ENCODE data around the gene CHDH.

Gene CHDH

DNA sequence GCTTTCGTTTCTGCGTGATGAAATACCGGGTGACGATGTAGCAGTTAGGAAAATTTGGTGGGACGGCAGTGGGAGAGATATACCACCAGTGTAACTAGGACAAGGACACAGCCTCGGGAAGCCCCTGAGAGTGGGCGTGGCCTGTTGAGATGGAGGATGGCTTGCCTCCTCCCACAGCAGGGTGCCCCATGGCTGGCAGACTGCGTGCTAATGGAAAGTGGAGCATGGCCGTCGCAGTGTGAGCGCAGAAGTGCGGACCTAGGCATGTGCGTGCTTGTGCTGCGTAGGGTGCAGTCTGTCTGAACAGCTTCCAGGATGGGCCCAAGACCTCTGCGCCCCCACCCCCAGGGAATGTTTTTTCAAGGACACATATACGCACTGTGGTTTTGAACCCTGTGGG lies 56.8 kb downstream of the CHDH start:
- no peak for DNase-seq (ENCODE audit: low spot score)

DNA sequence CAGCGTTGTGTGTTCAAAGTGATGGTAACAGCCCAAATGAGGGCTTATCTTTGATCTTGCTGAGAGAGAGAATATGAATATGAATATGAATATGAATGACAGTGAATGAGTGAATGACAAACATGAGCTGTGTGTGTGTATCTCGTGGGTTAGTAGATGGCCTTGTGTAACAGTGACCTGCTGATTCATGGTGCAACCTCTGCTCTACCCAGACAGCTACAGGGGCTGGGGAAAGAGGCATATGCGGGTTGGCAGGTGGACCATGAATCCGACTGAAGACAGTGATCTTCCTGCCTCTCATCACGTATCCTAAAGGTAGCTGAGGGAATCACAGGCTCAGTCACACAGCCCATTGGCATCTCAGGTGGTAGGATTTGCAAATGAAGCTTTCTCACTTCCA lies 58.2 kb downstream of the CHDH start:
- no peak for DNase-seq (ENCODE audit: low spot score)

DNA sequence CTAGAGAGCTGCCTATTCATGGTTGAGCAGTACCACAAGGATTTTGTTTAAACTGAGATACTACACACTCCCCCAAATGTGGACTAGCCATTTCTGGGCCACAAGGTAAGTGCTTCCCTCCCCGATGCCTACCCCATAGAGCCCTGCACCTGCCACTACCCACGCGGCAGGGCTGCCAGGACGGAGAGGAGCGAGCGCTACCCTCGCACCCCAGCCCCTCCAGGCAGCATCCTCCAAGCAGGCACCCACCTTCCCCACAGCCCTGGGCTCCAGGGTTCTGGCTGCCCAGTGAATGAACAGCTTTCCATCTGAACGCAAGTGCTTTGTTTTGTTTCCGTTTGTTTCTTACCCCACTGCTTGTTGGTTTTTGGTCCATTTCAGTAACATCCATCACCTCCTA lies 59.2 kb downstream of the CHDH start:
- no peak for DNase-seq (ENCODE audit: low spot score)

DNA sequence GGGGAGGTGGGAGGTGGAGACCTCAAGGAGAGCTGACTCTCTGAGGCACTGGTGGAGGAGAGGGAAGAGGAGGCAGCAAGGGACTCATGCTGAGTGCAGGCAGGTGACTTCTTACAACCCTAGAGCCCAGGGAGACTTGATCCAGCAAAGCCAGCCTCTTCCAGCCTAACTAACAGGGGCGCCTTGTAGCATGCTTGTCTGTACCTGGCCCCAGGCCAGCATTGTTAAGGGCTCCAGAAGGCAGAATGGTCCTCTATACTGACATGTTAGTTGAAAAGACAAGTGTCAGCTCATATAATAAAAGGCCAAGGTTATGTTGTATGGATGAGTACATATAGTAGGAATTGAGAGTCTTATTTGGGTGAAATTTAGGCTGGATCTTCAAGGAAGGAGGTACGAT lies 65.4 kb downstream of the CHDH start:
- no peak for DNase-seq (ENCODE audit: low spot score)

DNA sequence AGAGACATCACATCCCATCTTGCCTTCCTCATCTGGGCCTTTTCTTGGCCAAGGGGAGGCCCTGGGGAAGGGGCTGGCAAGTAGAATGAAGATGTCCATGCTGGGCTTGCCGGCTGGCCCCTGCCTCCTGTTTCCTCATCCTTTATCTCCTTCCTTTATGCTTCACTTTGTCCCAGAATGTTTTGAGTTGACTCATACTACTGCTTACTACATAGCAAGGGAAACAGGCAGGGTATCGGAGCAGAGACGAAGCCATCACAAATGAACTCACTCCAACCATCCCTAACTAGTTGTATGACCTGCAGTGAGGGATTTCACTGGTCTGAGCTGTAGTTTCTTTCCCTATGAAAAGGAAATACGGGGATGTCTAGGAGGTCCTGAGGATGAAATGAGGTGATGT lies 66.0 kb downstream of the CHDH start:
- DNase-seq (ENCODE audit: low spot score): no peak

DNA sequence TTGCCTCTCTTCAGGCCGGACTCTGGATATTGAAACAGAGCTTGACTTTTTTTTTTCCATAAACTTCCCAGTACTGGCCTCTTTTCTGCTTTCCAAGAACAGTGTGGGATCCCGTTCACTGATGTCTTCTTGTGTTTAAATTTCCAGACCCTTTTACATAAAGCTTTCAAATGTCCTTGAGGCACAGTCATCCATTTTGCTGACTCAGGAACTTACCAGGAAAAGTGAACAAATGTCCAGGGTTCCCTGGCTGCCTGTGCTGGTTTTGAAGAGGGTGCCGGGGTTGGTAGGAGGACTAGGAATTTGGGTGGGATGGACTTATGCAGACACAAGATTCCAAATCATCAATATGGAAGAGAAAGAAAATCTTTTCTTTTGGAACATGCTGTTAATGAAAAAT lies 68.1 kb downstream of the CHDH start:
- no peak for DNase-seq (ENCODE audit: low spot score)

DNA sequence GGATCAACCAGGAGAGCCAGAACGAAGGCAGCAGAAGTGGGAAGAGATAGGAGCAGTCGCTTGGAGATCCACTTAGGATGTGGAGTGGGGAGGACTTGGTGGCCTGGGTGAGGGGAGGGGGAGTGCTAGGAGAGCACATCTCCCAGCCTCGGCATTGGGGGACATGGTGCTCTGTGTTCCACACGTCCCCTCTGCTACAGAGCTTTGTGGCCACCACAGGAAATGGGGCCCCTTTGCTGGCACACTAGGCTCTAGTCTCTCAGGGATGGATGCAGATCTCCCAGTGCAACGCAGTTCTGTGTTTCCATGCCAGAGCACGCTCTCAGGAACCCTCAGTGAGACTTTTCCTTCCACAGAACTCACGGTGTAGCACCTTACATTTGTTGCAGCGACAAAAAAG lies 68.8 kb downstream of the CHDH start:
- no peak for DNase-seq (ENCODE audit: low spot score)

DNA sequence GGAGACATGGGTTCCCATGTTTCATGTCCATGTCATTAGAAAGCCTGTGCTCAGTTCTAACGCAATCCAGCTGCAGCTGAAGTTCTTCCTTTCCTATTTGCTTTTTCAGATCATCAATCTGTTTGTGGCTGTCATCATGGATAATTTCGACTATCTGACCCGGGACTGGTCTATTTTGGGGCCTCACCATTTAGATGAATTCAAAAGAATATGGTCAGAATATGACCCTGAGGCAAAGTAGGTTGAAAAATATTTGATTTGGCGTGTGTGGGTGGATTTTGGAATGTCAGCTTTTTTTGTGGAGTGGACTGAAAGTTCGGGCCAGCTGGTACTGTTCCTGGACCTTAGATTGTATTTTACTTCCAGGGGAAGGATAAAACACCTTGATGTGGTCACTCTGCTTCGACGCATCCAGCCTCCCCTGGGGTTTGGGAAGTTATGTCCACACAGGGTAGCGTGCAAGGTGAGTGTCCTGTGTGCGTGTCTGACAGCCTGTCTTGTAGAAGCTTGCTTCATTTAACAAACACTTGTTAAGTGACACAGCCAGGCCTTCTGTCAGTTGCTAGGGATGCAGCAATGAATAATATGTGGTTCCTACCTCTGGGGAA lies 69.6 kb downstream of the CHDH start:
- no peak for DNase-seq (ENCODE audit: low spot score)

DNA sequence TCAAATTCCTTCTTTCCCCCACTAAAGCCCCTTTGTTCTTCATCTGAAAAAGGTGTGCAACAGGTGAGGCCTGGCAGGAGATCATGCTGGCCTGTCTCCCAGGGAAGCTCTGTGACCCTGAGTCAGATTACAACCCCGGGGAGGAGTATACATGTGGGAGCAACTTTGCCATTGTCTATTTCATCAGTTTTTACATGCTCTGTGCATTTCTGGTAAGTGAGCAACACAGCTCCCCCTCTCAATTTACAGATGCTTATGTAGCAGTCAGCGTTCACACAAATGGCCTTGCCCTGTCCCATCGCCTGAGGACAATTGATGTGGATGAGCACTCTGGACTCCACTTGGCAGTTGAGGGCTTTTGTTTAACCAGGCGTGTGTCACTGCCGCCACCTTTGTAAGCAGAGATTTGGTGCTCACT lies 70.4 kb downstream of the CHDH start:
- no peak for DNase-seq (ENCODE audit: low spot score)

DNA sequence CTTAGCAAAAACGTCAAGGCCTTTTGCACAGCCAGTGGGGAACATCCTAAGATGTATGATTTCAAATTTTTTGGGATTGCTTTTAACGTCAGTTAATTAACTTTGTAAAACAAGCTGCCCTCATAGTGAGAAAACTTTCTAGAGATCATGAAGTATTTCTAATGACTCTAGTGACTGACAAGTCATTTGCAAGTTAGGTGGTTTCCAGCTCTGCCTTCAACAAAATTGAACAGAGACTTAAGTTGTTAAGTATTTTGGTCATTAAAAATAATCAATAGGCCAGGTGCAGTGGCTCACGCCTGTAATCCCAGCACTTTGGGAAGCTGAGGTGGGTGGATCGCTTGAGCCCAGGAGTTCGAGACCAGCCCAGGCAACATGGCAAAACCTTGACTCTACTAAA lies 71.2 kb downstream of the CHDH start:
- no peak for DNase-seq (ENCODE audit: low spot score)

DNA sequence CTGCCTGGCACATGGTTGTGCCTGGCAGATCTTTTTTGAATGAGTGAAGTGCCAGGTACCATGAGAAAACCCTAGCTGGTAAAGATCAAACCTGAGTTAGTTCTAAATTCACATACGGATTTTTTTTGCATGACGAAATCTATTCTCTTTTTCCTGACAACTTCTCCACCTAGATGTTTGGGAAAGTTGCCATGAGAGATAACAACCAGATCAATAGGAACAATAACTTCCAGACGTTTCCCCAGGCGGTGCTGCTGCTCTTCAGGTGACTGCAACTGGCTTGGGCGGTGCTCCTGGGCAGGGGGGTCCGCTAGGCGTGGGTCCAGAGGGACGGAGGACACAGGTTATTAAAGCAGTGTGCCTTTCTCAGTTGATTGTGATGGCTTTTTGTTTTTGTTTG lies 71.8 kb downstream of the CHDH start:
- no peak for DNase-seq (ENCODE audit: low spot score)

DNA sequence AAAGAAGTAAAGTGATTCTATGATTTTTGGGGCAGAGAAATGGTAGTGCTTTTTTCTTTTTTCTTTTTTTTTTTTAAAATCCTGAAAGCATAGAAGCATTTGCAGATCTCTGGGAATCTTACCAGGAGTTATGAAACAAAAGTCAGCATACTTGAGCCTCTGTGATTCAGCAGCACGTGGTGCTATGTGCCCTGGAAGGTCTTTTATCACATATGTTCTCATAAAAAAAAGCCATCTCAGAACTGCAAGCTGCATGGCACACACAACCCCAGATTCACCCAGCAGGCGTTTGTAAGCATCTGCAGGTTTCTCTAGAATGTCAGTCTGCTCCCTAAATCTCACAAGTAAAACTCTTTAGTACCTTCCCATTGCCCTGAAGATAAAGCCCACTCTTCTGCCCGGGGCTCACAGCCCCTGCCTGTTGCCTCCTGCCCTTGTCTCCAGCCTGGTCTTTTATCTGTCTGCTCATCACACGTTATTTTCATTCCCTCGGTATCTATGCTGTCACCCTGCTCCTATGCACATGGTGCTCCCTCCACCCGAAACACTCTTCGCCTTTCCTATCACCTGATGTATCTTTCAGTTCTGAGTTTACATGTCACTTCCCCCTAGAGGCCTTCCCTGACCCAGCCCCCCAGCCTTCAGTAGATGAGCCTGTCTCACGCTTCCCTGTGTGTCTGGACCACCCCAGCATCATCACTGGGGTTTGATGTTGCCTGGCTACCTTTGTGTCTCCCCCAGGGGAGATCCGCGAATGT lies 72.4 kb downstream of the CHDH start:
- no peak for DNase-seq (ENCODE audit: low spot score)

DNA sequence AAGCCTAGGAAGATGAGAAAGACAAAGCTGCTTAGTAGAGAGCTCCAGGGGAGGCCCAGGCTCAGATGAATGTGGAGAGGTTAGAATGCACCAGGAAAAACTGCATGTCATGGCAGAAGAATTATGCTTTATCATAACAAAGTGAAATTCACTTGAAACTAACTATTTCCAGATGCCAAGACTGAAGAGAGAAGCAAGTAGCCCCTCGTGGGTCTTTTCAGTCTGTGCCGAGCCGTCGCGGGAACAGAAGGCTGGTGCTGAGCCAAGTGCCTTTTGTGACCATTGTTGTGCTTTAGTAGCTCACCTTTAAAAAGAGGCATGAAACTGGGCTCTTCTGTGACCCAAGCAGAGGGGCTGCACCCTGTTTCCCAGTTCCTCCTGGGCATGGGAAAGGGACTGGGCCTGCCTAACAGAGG lies 73.2 kb downstream of the CHDH start:
- DNase-seq (ENCODE audit: low spot score): no peak

DNA sequence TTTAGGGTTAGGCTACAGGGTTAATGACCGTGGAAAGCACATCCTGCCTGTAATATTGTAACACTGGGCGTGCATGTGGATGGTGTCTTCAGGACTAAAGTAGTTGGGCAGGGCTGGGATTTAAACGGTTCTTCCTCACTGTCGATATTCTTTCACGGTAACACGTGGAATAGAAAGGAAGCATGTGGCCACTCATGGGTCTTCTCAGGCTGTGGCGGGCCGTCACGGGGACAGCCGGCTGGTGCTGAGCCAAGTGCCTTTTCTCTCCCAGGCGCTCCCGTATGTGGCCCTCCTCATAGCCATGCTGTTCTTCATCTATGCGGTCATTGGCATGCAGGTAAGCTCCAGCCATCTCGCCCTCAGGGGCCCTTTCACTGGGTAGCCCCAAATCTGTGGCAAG lies 73.7 kb downstream of the CHDH start:
- no peak for DNase-seq (ENCODE audit: low spot score)

DNA sequence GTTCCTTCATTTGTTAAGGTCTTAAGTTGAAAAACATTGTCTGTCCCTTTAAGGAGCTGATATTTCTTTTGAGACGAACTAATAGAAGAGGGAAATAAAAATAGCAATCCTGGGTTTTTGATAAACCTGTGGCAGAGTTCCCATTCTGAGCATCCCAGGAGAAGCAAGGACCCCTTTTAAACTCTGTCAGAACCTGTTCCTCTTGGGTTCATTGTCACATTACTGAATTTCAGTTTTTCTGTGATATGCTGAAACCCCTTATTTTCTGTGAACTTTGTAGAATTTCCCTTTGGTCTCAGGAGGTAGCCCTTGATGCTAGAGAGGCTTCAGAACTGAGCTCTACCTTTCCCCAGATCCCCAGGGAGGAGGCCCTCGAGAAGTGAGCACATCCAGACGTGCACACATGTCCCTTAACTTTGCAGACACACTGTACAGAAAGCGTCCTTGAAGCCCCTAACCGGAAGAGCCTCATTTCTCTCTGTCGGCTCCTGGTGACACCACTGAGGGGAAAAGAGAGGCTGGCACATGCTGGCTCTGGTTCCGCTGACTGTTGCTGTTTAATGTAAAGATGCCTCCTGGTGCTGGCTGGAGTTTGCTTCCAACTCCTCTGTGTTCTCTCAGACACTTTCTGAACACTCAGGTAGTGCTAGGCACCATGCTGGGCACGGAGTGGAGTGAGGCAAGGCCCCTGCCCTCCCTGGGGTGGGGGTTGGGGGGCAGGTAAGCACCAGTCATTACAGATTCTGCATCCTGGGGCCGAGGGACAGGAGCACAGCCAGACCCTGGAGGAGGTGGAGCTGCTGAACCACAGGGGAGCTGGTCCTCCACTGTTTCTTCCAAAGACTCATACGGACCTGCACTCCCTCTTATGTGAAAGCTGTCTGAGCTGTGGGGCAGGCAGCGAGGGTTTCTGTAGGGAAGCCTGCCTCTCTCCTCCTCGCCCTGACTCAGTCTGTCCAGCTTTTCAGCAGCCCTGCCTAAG lies 77.5 kb downstream of the CHDH start:
- no peak for DNase-seq (ENCODE audit: low spot score)

DNA sequence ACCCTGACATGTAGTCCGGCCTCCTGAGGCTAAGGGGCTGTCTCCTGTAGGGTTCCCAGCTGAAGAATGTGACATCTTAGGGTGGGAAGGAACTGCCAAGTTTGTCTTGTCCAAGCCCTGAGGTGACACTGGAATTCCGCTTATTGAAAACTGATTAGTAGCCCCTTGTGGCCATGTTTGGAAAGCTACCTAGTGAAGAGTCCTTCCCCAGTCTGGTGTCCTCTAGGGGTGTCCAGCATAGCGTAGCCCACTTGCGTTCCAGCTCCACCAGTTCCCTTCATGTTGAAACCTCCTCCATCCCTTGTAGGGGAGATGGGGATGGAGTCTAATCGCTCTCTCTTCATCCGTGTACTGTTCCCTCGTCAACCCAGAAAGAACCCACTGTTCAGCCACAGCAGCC lies 79.5 kb downstream of the CHDH start:
- DNase-seq (ENCODE audit: low spot score): no peak

DNA sequence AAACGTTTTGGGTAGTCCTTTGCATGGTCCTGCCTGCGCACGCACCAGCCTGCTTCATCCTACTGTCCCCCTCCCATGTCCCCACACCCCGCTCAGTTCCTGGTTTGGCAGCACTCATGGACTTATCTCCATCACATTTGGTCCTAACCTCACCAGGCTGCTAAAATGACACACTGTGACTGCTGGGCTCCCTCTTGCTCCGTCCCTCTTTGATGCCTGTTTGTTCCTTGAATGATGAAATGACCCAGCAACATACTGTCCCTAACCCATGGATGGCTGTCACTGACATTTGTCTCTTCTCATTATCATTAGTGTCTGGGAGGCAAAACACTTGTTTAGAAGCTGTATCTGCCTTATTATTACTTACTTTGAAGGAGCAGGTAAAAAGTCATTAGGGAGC lies 80.5 kb downstream of the CHDH start:
- no peak for DNase-seq (ENCODE audit: low spot score)

DNA sequence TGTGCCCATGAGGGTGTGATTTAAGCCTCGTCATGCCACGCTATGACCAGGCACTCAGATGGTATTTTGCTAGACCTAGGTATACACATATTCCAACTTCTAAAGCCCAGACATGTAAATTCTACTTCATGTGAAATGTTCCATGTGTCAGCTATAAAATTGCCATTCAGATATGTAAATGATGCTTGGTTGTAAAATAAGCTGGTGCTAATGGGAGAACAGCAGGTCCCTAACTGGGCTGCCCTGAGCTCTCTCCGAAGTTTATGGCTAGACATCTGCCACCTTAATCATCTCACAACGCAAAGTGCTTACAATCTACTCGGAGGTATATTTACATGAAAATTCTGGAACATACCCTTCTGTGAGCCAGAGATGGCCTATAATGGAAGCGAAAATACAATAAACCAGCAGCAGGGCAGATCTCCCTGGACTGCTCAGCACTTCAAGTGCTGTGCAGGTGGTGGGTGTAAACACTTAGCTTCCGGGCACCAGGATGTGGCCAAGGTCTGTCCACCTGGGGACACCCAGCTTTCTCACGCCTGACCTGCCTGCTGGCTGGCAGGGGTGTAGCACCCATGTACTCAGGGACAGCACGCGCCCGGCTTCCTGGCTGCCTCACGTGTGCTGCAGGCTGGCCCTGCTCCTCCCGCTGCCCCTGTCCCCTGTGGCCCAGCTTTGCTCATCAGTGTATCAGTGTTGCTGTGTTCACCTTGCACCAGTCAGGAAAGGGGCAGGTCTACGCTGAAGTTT lies 82.0 kb downstream of the CHDH start:
- no peak for DNase-seq (ENCODE audit: low spot score)

DNA sequence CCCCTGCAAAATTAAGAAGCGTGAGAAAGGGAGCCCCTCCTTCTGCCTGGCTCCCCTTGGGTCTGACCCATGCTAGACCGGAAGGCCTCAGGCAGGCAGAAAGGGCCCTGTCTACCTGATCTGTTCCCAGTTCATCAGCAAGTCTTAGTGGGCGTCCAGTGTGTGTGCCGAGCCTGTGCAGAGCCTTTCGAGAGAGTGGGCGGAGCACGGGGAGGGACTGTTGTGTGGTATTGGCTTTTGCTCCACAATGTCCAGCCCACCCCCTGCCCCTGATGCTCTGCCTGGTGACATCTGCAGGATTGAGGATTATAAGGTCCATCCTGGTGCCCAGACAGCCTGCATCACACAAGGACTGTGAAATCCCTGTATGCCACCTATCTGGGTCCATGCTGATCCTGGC lies 82.9 kb downstream of the CHDH start:
- no peak for DNase-seq (ENCODE audit: low spot score)
